WTC11 (cell line): ENCODE results near the gene C10orf105. TPM values are rescaled to one million over a fixed set of nuclear protein-coding genes. Genes with fewer than 3 reads are reported as not detected.

Experiments used
- ATAC-seq: fragments of 200-7000 bp; cut with Tn5 transposase; 2 replicates; pipeline ENCODE4 v1.10.0; 2021; ENCODE audit warnings: mild to moderate bottlenecking, moderate library complexity
- CTCF ChIA-PET: fragments of 300-600 bp; sonication (Branson Sonifier 250); formaldehyde crosslinking; loops from one replicate; lab custom pipeline; 2021; ENCODE audit warnings: antibody characterized with exemption; lab: Charles Lee
- POLR2A ChIA-PET: fragments of 350-600 bp; sonication (Branson Sonifier 250); formaldehyde crosslinking; loops from one replicate; lab custom pipeline; 2021; ENCODE audit warnings: antibody characterized with exemption; lab: Charles Lee
- DNase-seq: peaks from one replicate; pipeline ENCODE4 v3.0.0; 2021; ENCODE audit warnings: low spot score
- H3K27ac Mint-ChIP-seq: 2 replicates; pipeline ENCODE4 v1.8.0; 2021; ENCODE audit warnings: mixed read lengths
- H3K27me3 Mint-ChIP-seq: 2 replicates; pipeline ENCODE4 v1.8.0; 2021; ENCODE audit warnings: low read depth, mild to moderate bottlenecking, moderate library complexity, mixed read lengths
- H3K36me3 Mint-ChIP-seq: 2 replicates; pipeline ENCODE4 v1.8.0; 2021; ENCODE audit warnings: mixed read lengths
- H3K4me1 Mint-ChIP-seq: 2 replicates; pipeline ENCODE4 v1.8.0; 2022; ENCODE audit warnings: mixed read lengths
- H3K4me3 Mint-ChIP-seq: 2 replicates; pipeline ENCODE4 v1.8.0; 2021; ENCODE audit warnings: mild to moderate bottlenecking, moderate library complexity, mixed read lengths
- H3K9me3 Mint-ChIP-seq: 2 replicates; pipeline ENCODE4 v1.8.0; 2021; ENCODE audit warnings: mixed read lengths
- ATF1 ChIP-seq: sonication (generic); formaldehyde crosslinking; IDR thresholded peaks from 2 replicates; pipeline ENCODE4 v1.8.1; 2023; ENCODE audit warnings: mild to moderate bottlenecking, moderate library complexity, missing genetic modification reagents
- CREB1 ChIP-seq: sonication (generic); formaldehyde crosslinking; IDR thresholded peaks from 2 replicates; pipeline ENCODE4 v1.8.0; 2023; ENCODE audit warnings: mild to moderate bottlenecking, missing genetic modification reagents
- FOXK1 ChIP-seq: sonication (generic); formaldehyde crosslinking; IDR thresholded peaks from 2 replicates; pipeline ENCODE4 v1.8.0; 2022; ENCODE audit warnings: mild to moderate bottlenecking, moderate library complexity, missing genetic modification reagents
- SP1 ChIP-seq: sonication (generic); formaldehyde crosslinking; conservative IDR thresholded peaks from 2 replicates; pipeline ENCODE4 v1.8.1; 2022; ENCODE audit warnings: missing genetic modification reagents
- TEAD1 ChIP-seq: sonication (generic); formaldehyde crosslinking; IDR thresholded peaks from 2 replicates; pipeline ENCODE4 v1.8.0; 2022; ENCODE audit warnings: mild to moderate bottlenecking, missing genetic modification reagents
- ZNF416 ChIP-seq: fragments of 250-450 bp; sonication (Bioruptor Pico); IDR thresholded peaks from 2 replicates; pipeline ENCODE4 v1.9.0; 2021; ENCODE audit warnings: mild to moderate bottlenecking, inconsistent platforms
- total RNA-seq: library from RNA; stranded (reverse); gene quantifications from 3 replicates; pipeline ENCODE4 v1.2.3, GENCODE V29; 2021
- TF ChIP-seq, protein P1 (sequence below): sonication (generic); formaldehyde crosslinking; IDR thresholded peaks from 2 replicates; pipeline ENCODE4 v1.8.1; 2023; ENCODE audit warnings: mild to moderate bottlenecking, missing genetic modification reagents, borderline replicate concordance
- TF ChIP-seq, protein P2 (sequence below): sonication (generic); formaldehyde crosslinking; conservative IDR thresholded peaks from 2 replicates; pipeline ENCODE4 v1.8.1; 2023; ENCODE audit warnings: mild to moderate bottlenecking, low read depth, missing genetic modification reagents, moderate library complexity
- TF ChIP-seq, protein P3 (sequence below): sonication (generic); formaldehyde crosslinking; IDR thresholded peaks from 2 replicates; pipeline ENCODE4 v1.8.1; 2023; ENCODE audit warnings: mild to moderate bottlenecking, missing genetic modification reagents
- TF ChIP-seq, protein P4 (sequence below): fragments of 250-450 bp; sonication (Bioruptor Pico); IDR thresholded peaks from 2 replicates; pipeline ENCODE4 v1.9.0; 2021; ENCODE audit warnings: moderate library complexity, mild to moderate bottlenecking, inconsistent platforms, borderline replicate concordance
- TF ChIP-seq, protein P5 (sequence below): sonication (generic); formaldehyde crosslinking; IDR thresholded peaks from 2 replicates; pipeline ENCODE4 v1.8.0; 2022; ENCODE audit warnings: mild to moderate bottlenecking, missing genetic modification reagents

Gene C10orf105
- total RNA-seq, 1 experiment from 2014 or later, result 0.48 TPM

DNA sequence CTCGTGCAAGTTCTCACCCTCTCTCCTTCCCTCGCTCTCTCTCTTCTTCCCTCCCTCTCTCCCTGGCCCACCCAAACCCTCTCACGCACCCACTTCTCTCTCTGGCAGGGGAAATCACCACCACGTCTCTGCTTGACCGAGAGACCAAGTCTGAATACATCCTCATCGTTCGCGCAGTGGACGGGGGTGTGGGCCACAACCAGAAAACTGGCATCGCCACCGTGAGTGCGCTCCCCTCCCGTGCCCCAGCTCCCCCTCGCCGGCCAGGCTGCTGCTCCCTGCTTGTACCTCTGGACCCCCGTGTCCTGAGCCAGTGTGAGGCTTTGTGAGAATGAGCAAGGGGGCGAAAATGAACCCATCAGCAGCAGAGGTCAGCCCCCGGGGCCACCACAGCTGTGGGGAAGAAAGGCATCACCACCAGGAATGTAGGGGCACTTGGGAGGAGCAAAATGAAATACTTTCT, 25.5 kb downstream of the C10orf105 start:
- ATAC-seq, result no peak
- H3K4me1 Mint-ChIP-seq, result no peaks in the 10 kb centered on the region
- H3K27me3 Mint-ChIP-seq, result no peaks in the 10 kb centered on the region
- no peak overlapping the region for H3K27ac Mint-ChIP-seq
- TF ChIP-seq, protein P1, sequence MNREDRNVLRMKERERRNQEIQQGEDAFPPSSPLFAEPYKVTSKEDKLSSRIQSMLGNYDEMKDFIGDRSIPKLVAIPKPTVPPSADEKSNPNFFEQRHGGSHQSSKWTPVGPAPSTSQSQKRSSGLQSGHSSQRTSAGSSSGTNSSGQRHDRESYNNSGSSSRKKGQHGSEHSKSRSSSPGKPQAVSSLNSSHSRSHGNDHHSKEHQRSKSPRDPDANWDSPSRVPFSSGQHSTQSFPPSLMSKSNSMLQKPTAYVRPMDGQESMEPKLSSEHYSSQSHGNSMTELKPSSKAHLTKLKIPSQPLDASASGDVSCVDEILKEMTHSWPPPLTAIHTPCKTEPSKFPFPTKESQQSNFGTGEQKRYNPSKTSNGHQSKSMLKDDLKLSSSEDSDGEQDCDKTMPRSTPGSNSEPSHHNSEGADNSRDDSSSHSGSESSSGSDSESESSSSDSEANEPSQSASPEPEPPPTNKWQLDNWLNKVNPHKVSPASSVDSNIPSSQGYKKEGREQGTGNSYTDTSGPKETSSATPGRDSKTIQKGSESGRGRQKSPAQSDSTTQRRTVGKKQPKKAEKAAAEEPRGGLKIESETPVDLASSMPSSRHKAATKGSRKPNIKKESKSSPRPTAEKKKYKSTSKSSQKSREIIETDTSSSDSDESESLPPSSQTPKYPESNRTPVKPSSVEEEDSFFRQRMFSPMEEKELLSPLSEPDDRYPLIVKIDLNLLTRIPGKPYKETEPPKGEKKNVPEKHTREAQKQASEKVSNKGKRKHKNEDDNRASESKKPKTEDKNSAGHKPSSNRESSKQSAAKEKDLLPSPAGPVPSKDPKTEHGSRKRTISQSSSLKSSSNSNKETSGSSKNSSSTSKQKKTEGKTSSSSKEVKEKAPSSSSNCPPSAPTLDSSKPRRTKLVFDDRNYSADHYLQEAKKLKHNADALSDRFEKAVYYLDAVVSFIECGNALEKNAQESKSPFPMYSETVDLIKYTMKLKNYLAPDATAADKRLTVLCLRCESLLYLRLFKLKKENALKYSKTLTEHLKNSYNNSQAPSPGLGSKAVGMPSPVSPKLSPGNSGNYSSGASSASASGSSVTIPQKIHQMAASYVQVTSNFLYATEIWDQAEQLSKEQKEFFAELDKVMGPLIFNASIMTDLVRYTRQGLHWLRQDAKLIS, result no peak
- TF ChIP-seq, protein P2, sequence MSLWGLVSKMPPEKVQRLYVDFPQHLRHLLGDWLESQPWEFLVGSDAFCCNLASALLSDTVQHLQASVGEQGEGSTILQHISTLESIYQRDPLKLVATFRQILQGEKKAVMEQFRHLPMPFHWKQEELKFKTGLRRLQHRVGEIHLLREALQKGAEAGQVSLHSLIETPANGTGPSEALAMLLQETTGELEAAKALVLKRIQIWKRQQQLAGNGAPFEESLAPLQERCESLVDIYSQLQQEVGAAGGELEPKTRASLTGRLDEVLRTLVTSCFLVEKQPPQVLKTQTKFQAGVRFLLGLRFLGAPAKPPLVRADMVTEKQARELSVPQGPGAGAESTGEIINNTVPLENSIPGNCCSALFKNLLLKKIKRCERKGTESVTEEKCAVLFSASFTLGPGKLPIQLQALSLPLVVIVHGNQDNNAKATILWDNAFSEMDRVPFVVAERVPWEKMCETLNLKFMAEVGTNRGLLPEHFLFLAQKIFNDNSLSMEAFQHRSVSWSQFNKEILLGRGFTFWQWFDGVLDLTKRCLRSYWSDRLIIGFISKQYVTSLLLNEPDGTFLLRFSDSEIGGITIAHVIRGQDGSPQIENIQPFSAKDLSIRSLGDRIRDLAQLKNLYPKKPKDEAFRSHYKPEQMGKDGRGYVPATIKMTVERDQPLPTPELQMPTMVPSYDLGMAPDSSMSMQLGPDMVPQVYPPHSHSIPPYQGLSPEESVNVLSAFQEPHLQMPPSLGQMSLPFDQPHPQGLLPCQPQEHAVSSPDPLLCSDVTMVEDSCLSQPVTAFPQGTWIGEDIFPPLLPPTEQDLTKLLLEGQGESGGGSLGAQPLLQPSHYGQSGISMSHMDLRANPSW (CRISPR knock-in tag), result no peak
- no peak for TF ChIP-seq SP1
- TF ChIP-seq, protein P3, sequence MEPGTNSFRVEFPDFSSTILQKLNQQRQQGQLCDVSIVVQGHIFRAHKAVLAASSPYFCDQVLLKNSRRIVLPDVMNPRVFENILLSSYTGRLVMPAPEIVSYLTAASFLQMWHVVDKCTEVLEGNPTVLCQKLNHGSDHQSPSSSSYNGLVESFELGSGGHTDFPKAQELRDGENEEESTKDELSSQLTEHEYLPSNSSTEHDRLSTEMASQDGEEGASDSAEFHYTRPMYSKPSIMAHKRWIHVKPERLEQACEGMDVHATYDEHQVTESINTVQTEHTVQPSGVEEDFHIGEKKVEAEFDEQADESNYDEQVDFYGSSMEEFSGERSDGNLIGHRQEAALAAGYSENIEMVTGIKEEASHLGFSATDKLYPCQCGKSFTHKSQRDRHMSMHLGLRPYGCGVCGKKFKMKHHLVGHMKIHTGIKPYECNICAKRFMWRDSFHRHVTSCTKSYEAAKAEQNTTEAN, result no peak
- TF ChIP-seq, all 79 proteins: peak for 0
- ChIA-PET CTCF (interaction anchor here (0.8 to 8.3 kb wide), 14 partner anchors 8 to 118 kb away, joined by 3 to 158 read pairs (median 4); no protein-coding TSS in a partner anchor), POLR2A (no interaction called here)
- Mint-ChIP-seq H3K36me3 (peaks cover 5% of the 10 kb centered on the region; the same call in 1 of the 2 replicates), H3K4me3 (no peak overlapping the region), H3K9me3 (peaks cover 11% of the 10 kb centered on the region)
- no peak for DNase-seq

DNA sequence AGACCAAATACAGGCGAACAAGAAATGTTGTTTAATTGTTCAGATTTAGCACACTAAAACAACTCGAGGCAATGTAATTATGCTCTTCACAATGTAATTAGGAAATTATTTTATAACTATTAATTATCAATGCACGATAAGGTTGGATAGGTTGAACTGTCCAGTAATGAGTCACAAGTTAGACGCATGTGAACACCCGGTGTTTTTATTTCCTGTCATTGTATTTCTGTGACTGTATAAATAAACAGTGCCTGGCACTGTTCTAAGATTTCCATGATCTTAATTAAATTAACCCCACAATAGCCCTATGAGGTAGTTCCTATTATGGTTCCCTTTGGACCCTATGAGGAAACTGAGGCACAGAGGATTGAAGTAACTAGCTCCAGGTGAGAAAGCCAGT, 26.2 kb downstream of the C10orf105 start:
- H3K27ac Mint-ChIP-seq, result no peak overlapping the region
- POLR2A ChIA-PET, result no interaction called here
- no peaks in the 10 kb centered on the region for H3K27me3 Mint-ChIP-seq
- no peak overlapping the region for H3K4me3 Mint-ChIP-seq
- H3K9me3 Mint-ChIP-seq, result peaks cover 11% of the 10 kb centered on the region
- CTCF ChIA-PET, result interaction anchor here (0.8 to 8.3 kb wide), 8 partner anchors 8 to 118 kb away, joined by 3 to 158 read pairs (median 4); no protein-coding TSS in a partner anchor
- no peaks in the 10 kb centered on the region for H3K4me1 Mint-ChIP-seq
- peaks cover 5% of the 10 kb centered on the region; the same call in 1 of the 2 replicates for H3K36me3 Mint-ChIP-seq
- DNase-seq, result no peak
- ATAC-seq, result no peak
- TF ChIP-seq, protein P4, sequence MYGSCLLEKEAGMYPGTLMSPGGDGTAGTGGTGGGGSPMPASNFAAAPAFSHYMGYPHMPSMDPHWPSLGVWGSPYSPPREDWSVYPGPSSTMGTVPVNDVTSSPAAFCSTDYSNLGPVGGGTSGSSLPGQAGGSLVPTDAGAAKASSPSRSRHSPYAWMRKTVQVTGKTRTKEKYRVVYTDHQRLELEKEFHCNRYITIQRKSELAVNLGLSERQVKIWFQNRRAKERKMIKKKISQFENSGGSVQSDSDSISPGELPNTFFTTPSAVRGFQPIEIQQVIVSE (CRISPR knock-in tag), result no peak
- TF ChIP-seq TEAD1 (CRISPR knock-in tag) (no peak), ATF1 (CRISPR knock-in tag) (no peak), CREB1 (no peak), ZNF416 (no peak), FOXK1 (no peak)
- TF ChIP-seq, protein P5, sequence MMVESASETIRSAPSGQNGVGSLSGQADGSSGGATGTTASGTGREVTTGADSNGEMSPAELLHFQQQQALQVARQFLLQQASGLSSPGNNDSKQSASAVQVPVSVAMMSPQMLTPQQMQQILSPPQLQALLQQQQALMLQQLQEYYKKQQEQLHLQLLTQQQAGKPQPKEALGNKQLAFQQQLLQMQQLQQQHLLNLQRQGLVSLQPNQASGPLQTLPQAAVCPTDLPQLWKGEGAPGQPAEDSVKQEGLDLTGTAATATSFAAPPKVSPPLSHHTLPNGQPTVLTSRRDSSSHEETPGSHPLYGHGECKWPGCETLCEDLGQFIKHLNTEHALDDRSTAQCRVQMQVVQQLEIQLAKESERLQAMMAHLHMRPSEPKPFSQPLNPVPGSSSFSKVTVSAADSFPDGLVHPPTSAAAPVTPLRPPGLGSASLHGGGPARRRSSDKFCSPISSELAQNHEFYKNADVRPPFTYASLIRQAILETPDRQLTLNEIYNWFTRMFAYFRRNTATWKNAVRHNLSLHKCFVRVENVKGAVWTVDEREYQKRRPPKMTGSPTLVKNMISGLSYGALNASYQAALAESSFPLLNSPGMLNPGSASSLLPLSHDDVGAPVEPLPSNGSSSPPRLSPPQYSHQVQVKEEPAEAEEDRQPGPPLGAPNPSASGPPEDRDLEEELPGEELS (CRISPR knock-in tag), result no peak
